Nephron (organoid): Measurements from ENCODE around the gene FAT1.

Experiments
- H3K27ac Mint-ChIP-seq, 3 experiments: 2 replicates each; pipeline ENCODE4 v1.8.0; 2020; ENCODE audit warnings: mixed read lengths in 3 of 3, mild to moderate bottlenecking in 2 of 3, moderate library complexity in 1 of 3
- H3K27me3 Mint-ChIP-seq: 2 replicates; pipeline ENCODE4 v1.8.0; 2021; ENCODE audit warnings: low read depth, mild to moderate bottlenecking, moderate library complexity, mixed read lengths
- H3K36me3 Mint-ChIP-seq: 2 replicates; pipeline ENCODE4 v1.8.0; 2020; ENCODE audit warnings: low read depth, mixed read lengths
- H3K4me1 Mint-ChIP-seq: 2 replicates; pipeline ENCODE4 v1.8.0; 2020; ENCODE audit warnings: mixed read lengths
- H3K4me3 Mint-ChIP-seq, 3 experiments: 2 replicates each; pipeline ENCODE4 v1.8.0; 2020; ENCODE audit warnings: mild to moderate bottlenecking in 3 of 3, mixed read lengths in 3 of 3, moderate library complexity in 2 of 3
- H3K9me3 Mint-ChIP-seq: 2 replicates; pipeline ENCODE4 v1.8.0; 2020; ENCODE audit warnings: mixed read lengths
- TF ChIP-seq, protein P1 (sequence below), 3 experiments: fragments of 200-600 bp; sonication (generic); IDR thresholded peaks; one replicate each; pipeline ENCODE4 v1.5.0; 2021; ENCODE audit warnings: antibody characterized with exemption in 3 of 3; ENCODE audit not compliant: unreplicated experiment in 3 of 3

The FAT1 gene

DNA sequence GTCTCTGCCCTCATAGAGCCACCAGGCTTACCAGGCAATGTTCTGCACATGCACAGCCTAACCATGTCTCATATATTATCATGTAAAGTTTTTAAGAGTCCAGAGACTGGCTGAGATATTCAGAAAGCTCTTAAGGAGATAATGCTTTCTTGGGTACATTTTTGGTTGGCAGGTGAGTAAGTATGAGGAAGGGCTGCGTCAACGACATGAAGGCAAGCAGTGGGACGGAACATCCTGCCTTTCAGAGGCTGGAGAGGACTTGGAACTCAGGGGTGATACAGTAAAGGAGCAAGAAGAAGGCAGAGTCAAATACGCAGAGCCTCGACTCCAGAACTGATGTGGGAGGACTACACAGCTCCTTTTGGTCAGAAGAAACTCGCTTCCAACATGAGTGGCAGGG is 93.5 kb downstream of the FAT1 start:
- peaks cover 4% of the 10 kb centered on the region for H3K27me3 Mint-ChIP-seq
- H3K9me3 Mint-ChIP-seq, result no peaks in the 10 kb centered on the region
- TF ChIP-seq, protein P1, sequence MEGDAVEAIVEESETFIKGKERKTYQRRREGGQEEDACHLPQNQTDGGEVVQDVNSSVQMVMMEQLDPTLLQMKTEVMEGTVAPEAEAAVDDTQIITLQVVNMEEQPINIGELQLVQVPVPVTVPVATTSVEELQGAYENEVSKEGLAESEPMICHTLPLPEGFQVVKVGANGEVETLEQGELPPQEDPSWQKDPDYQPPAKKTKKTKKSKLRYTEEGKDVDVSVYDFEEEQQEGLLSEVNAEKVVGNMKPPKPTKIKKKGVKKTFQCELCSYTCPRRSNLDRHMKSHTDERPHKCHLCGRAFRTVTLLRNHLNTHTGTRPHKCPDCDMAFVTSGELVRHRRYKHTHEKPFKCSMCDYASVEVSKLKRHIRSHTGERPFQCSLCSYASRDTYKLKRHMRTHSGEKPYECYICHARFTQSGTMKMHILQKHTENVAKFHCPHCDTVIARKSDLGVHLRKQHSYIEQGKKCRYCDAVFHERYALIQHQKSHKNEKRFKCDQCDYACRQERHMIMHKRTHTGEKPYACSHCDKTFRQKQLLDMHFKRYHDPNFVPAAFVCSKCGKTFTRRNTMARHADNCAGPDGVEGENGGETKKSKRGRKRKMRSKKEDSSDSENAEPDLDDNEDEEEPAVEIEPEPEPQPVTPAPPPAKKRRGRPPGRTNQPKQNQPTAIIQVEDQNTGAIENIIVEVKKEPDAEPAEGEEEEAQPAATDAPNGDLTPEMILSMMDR (IDR thresholded peaks at IDR 0.05; ENCODE audit: unreplicated experiment in 3 of 3), result no peak
- H3K27ac Mint-ChIP-seq, result no peak overlapping the region
- peaks cover 83% of the 10 kb centered on the region for H3K36me3 Mint-ChIP-seq
- no peak overlapping the region for H3K4me3 Mint-ChIP-seq
- H3K4me1 Mint-ChIP-seq, result peaks cover 3% of the 10 kb centered on the region

GRCh38 chr4:186628058-186628711 is 95.5 kb downstream of the FAT1 start:
- Mint-ChIP-seq H3K4me3 (no peak overlapping the region), H3K4me1 (peaks cover 18% of the 10 kb centered on the region), H3K27ac (peak overlapping the region in 2 of 3 experiments; percentile 40 to 45), H3K27me3 (no peaks in the 10 kb centered on the region), H3K9me3 (no peaks in the 10 kb centered on the region), H3K36me3 (peaks cover 84% of the 10 kb centered on the region)
- TF ChIP-seq, protein P1 (IDR thresholded peaks at IDR 0.05; ENCODE audit: unreplicated experiment in 3 of 3), result no peak

DNA sequence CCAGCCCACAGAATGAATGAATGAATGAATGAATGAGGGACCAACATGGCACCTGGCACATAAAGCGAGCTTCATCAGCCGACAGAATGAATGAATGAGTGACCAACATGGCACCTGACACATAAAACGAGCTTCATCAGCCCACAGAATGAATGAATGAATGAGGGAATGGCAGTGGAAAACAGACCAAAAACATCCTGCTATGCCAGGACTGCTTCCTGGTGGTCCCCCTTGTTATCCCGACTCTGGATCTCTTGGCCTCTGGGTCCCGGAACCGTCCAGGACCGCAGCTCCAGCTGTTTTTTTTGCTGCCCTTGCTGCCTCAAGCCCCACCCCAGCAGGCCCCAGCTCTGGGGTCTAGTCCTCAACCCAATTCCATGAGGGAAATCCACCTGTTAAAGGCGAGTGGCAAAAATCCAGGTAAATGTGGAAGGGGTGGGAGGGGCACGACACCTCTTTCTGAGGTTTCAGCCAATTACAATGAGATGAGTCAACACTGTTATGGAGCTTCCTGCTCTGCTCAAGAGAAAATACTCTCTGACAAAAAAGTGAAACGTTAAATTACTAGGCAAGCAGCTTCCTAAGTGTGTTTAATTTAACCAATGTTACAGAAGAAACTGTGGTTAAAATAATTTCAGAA is 96.3 kb downstream of the FAT1 start:
- Mint-ChIP-seq H3K36me3 (peaks cover 84% of the 10 kb centered on the region), H3K9me3 (no peaks in the 10 kb centered on the region), H3K27me3 (no peaks in the 10 kb centered on the region), H3K4me3 (no peak overlapping the region), H3K27ac (peak overlapping the region in 1 of 3 experiments; percentile 40), H3K4me1 (peaks cover 18% of the 10 kb centered on the region)
- TF ChIP-seq, protein P1 (IDR thresholded peaks at IDR 0.05; ENCODE audit: unreplicated experiment in 3 of 3), result no peak

DNA sequence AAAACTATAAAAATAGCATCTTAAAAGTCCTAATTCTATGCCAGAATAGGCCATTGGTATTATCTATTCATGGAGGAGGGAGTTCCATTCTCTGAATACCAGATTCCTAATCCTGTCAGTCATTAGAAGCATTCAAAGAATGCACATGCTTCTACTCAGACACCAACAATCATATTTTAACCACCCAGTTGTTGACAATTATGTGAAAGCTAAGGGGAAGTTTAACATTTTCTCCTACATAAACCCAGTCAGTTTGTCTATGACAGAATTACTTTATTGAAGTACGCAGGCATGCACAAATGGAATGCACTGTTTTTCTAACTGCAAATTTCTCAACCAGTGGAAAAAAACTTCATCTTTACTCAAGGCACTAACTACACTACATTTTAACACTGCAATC is 98.7 kb downstream of the FAT1 start:
- H3K9me3 Mint-ChIP-seq, result no peaks in the 10 kb centered on the region
- H3K4me1 Mint-ChIP-seq, result peaks cover 18% of the 10 kb centered on the region
- peak overlapping the region in 2 of 3 experiments; percentile 35 to 76 for H3K27ac Mint-ChIP-seq
- H3K27me3 Mint-ChIP-seq, result no peaks in the 10 kb centered on the region
- peaks cover 85% of the 10 kb centered on the region for H3K36me3 Mint-ChIP-seq
- TF ChIP-seq, protein P1 (IDR thresholded peaks at IDR 0.05; ENCODE audit: unreplicated experiment in 3 of 3), result no peak
- no peak overlapping the region for H3K4me3 Mint-ChIP-seq

DNA sequence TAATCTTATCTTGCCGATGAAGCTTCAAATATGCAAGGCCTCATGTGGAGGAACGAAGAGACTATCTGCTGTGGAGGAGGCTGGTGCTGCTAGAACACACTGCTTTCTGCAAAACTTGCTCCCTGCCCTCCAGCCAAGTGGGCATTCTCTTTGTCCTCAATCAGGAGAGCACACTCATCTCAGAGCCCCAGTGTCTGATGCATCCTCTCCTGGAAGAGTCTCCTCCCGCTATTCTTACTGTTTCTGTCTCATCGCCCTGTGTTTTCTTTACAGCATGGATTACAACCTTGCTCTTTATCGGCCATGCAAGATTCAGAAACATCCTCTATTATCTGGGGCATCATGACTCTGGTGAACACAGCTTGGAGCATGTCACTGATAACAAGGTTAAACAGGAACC is 100.1 kb downstream of the FAT1 start:
- peaks cover 85% of the 10 kb centered on the region for H3K36me3 Mint-ChIP-seq
- no peaks in the 10 kb centered on the region for H3K9me3 Mint-ChIP-seq
- TF ChIP-seq, protein P1 (IDR thresholded peaks at IDR 0.05; ENCODE audit: unreplicated experiment in 3 of 3), result no peak
- peak overlapping the region in 2 of 3 experiments; percentile 2 to 16 for H3K27ac Mint-ChIP-seq
- peaks cover 18% of the 10 kb centered on the region for H3K4me1 Mint-ChIP-seq
- H3K4me3 Mint-ChIP-seq, result no peak overlapping the region
- no peaks in the 10 kb centered on the region for H3K27me3 Mint-ChIP-seq
